Measurements from ENCODE around the gene KCTD2. TPM values are rescaled to one million over a fixed set of nuclear protein-coding genes. Genes with fewer than 3 reads are reported as not detected.
A peak's percentile ranks its signal among the peaks of the same experiment; 100 is the strongest.

Gene KCTD2
- total RNA-seq, 1 donor from 2014 or later, result 22.9 TPM

GRCh38 chr17:75105126-75106080 lies 58.4 kb downstream of the KCTD2 start:
- intact Hi-C loops (cut with DNase I), result no loop called here
- DNase-seq (peak; percentile 75), ATAC-seq (peak; percentile 75 to 82)
- H3K27ac ChIP-seq, result peak overlapping the region; percentile 46
- H3K9me3 ChIP-seq, result no peaks in the 10 kb centered on the region
- TF ChIP-seq CTCF (IDR thresholded peaks at IDR 0.05), result peak; percentile 81
- H3K27me3 ChIP-seq (ENCODE audit: low read depth), result no peaks in the 10 kb centered on the region
- no peak overlapping the region for H3K4me3 ChIP-seq
- peaks cover 16% of the 10 kb centered on the region for H3K36me3 ChIP-seq
- H3K4me1 ChIP-seq, result peaks cover 25% of the 10 kb centered on the region

- intact Hi-C loops (cut with DNase I), result no loop called here
These were observed 61.2 kb downstream of the KCTD2 start for GRCh38 chr17:75108193-75108592.

GRCh38 chr17:75109046-75109406 lies 62.0 kb downstream of the KCTD2 start:
- H3K4me3 ChIP-seq, result peak overlapping the region; percentile 96
- H3K27me3 ChIP-seq (ENCODE audit: low read depth), result no peaks in the 10 kb centered on the region
- no peak for ATAC-seq

More at GRCh38 chr17:75108193-75108592, 61.2 kb downstream of the KCTD2 start:
- H3K9me3 ChIP-seq, result no peaks in the 10 kb centered on the region
- H3K27me3 ChIP-seq (ENCODE audit: low read depth), result no peaks in the 10 kb centered on the region
- TF ChIP-seq CTCF (IDR thresholded peaks at IDR 0.05), result no peak
- ATAC-seq (no peak), DNase-seq (no peak)
- no peak overlapping the region for H3K4me3 ChIP-seq
- peaks cover 11% of the 10 kb centered on the region for H3K36me3 ChIP-seq
- no peak overlapping the region for H3K27ac ChIP-seq
- H3K4me1 ChIP-seq, result peaks cover 44% of the 10 kb centered on the region

GRCh38 chr17:75109407-75110233 lies 62.6 kb downstream of the KCTD2 start, which contains the start of gene ARMC7:
TSS of gene ARMC7 (plus strand) at chr17:75109969. CDS start at chr17:75110289, 320 bp downstream.
- TF ChIP-seq CTCF (IDR thresholded peaks at IDR 0.05), result no peak
- peaks cover 46% of the 10 kb centered on the region for H3K4me1 ChIP-seq
- intact Hi-C loops (cut with DNase I), result loop anchor here (10.0 kb wide), 1 partner anchor 65 kb away; no protein-coding TSS in a partner anchor
- H3K27ac ChIP-seq, result peak within 1 kb of the TSS; percentile 89
- ATAC-seq (peak; percentile 90 to 91), DNase-seq (peak; percentile 95)
- no peaks in the 10 kb centered on the region for H3K27me3 ChIP-seq (ENCODE audit: low read depth)
- H3K9me3 ChIP-seq, result no peaks in the 10 kb centered on the region
- H3K36me3 ChIP-seq, result peaks cover 6% of the 10 kb centered on the region
- H3K4me3 ChIP-seq, result peak within 1 kb of the TSS; percentile 96

More at GRCh38 chr17:75109046-75109406, 62.0 kb downstream of the KCTD2 start:
- H3K9me3 ChIP-seq, result no peaks in the 10 kb centered on the region
- peak overlapping the region; percentile 89 for H3K27ac ChIP-seq
- TF ChIP-seq CTCF (IDR thresholded peaks at IDR 0.05), result no peak
- H3K4me1 ChIP-seq, result peaks cover 44% of the 10 kb centered on the region
- peaks cover 8% of the 10 kb centered on the region for H3K36me3 ChIP-seq
- intact Hi-C loops (cut with DNase I), result no loop called here
- no peak for DNase-seq

GRCh38 chr17:75110234-75110937 lies 63.4 kb downstream of the KCTD2 start:
- ATAC-seq (peak; percentile 5 to 9), DNase-seq (peak; percentile 60)
- Histone ChIP-seq H3K27ac (peak overlapping the region; percentile 89), H3K4me3 (peak overlapping the region; percentile 96), H3K27me3 (ENCODE audit: low read depth) (no peaks in the 10 kb centered on the region), H3K36me3 (no peaks in the 10 kb centered on the region), H3K9me3 (no peaks in the 10 kb centered on the region), H3K4me1 (peaks cover 54% of the 10 kb centered on the region)
- no peak for TF ChIP-seq CTCF (IDR thresholded peaks at IDR 0.05)
- intact Hi-C loops (cut with DNase I), result loop anchor here (10.0 kb wide), 1 partner anchor 64 kb away; no protein-coding TSS in a partner anchor
